Trophoblast cell (in vitro differentiated cells and primary cell): Measurements from ENCODE around the gene ZNF407.

Experiments
- DNase-seq, 2 donors: peaks; one replicate each; pipeline ENCODE4 v3.0.0-alpha.2; 2016
- H2AFZ ChIP-seq: 2 replicates; pipeline ENCODE4 v1.6.1; 2013; ENCODE audit warnings: low read length, moderate library complexity, mild to moderate bottlenecking; ENCODE audit not compliant: insufficient read depth, poor library complexity
- H2AK5ac ChIP-seq: 2 replicates; pipeline ENCODE4 v1.6.1; 2013; ENCODE audit warnings: mild to moderate bottlenecking, low read length
- H2BK120ac ChIP-seq: 2 replicates; pipeline ENCODE4 v1.6.1; 2013; ENCODE audit warnings: low read length, mild to moderate bottlenecking, moderate library complexity; ENCODE audit not compliant: insufficient read depth, poor library complexity
- H2BK12ac ChIP-seq: 2 replicates; pipeline ENCODE4 v1.6.1; 2013; ENCODE audit warnings: mild to moderate bottlenecking, low read length, moderate library complexity
- H2BK5ac ChIP-seq: 2 replicates; pipeline ENCODE4 v1.6.1; 2013; ENCODE audit warnings: low read length, low read depth, moderate library complexity, mild to moderate bottlenecking; ENCODE audit not compliant: poor library complexity
- H3K14ac ChIP-seq: 2 replicates; pipeline ENCODE4 v1.6.1; 2013; ENCODE audit warnings: mild to moderate bottlenecking, low read length
- H3K18ac ChIP-seq: 2 replicates; pipeline ENCODE4 v1.6.1; 2013; ENCODE audit warnings: mild to moderate bottlenecking, low read length
- H3K23ac ChIP-seq: 2 replicates; pipeline ENCODE4 v1.6.1; 2013; ENCODE audit warnings: low read length
- H3K27ac ChIP-seq: 2 replicates; pipeline ENCODE4 v1.5.1; 2013; ENCODE audit warnings: low read depth, mild to moderate bottlenecking, inconsistent platforms, low read length, moderate library complexity
- H3K27me3 ChIP-seq: 2 replicates; pipeline ENCODE4 v1.6.1; 2013; ENCODE audit warnings: inconsistent platforms, mild to moderate bottlenecking, low read length, moderate library complexity; ENCODE audit not compliant: insufficient read depth
- H3K36me3 ChIP-seq, 2 experiments: 1 replicate in 1 of 2; 2 replicates in 1 of 2; pipeline ENCODE4 v1.6.1; 2013; ENCODE audit warnings: low read length in 2 of 2, mild to moderate bottlenecking in 2 of 2, moderate library complexity in 1 of 2; ENCODE audit not compliant: insufficient read depth in 2 of 2, control insufficient read depth in 1 of 2
- H3K4ac ChIP-seq: 2 replicates; pipeline ENCODE4 v1.6.1; 2013; ENCODE audit warnings: low read depth, mild to moderate bottlenecking, low read length, moderate library complexity
- H3K4me1 ChIP-seq, 2 experiments: 1 replicate in 1 of 2; 2 replicates in 1 of 2; pipeline ENCODE4 v1.6.1; 2013; ENCODE audit warnings: low read length in 2 of 2, mild to moderate bottlenecking in 2 of 2, moderate library complexity in 1 of 2; ENCODE audit not compliant: insufficient read depth in 2 of 2, control insufficient read depth in 1 of 2
- H3K4me2 ChIP-seq: 2 replicates; pipeline ENCODE4 v1.6.1; 2013; ENCODE audit warnings: inconsistent platforms, mild to moderate bottlenecking, low read length, moderate library complexity
- H3K4me3 ChIP-seq: 2 replicates; pipeline ENCODE4 v1.5.1; 2013; ENCODE audit warnings: mild to moderate bottlenecking, low read depth, low read length, inconsistent platforms
- H3K79me1 ChIP-seq: one replicate; pipeline ENCODE4 v1.6.1; 2013; ENCODE audit warnings: low read length
- H3K79me2 ChIP-seq: 2 replicates; pipeline ENCODE4 v1.6.1; 2013; ENCODE audit warnings: low read length, mild to moderate bottlenecking; ENCODE audit not compliant: control insufficient read depth, insufficient read depth, poor library complexity
- H3K9ac ChIP-seq: 2 replicates; pipeline ENCODE4 v1.6.1; 2013; ENCODE audit warnings: mild to moderate bottlenecking, low read length
- H3K9me3 ChIP-seq: 2 replicates; pipeline ENCODE4 v1.6.1; 2013; ENCODE audit warnings: low read depth, mild to moderate bottlenecking, control low read depth, inconsistent platforms, low read length; ENCODE audit not compliant: insufficient read depth
- H4K12ac ChIP-seq: 2 replicates; pipeline ENCODE4 v1.6.1; 2013; ENCODE audit warnings: low read depth, mild to moderate bottlenecking, low read length, moderate library complexity
- H4K8ac ChIP-seq: 2 replicates; pipeline ENCODE4 v1.6.1; 2013; ENCODE audit warnings: low read depth, mild to moderate bottlenecking, low read length, moderate library complexity
- H4K91ac ChIP-seq: one replicate; pipeline ENCODE4 v1.6.1; 2013; ENCODE audit warnings: low read depth, mild to moderate bottlenecking, low read length, moderate library complexity
- WGBS: extraction: QIAGEN DNeasy Blood & Tissue Kit; methylation state at CpG from one replicate; pipeline ENCODE4 v1.1.7; 2013; ENCODE audit warnings: missing lambda C conversion rate; ENCODE audit not compliant: insufficient read length, insufficient coverage; ENCODE audit errors: extremely low coverage; 5-methylcytosine and 5-hydroxymethylcytosine counted together

Gene ZNF407

DNA sequence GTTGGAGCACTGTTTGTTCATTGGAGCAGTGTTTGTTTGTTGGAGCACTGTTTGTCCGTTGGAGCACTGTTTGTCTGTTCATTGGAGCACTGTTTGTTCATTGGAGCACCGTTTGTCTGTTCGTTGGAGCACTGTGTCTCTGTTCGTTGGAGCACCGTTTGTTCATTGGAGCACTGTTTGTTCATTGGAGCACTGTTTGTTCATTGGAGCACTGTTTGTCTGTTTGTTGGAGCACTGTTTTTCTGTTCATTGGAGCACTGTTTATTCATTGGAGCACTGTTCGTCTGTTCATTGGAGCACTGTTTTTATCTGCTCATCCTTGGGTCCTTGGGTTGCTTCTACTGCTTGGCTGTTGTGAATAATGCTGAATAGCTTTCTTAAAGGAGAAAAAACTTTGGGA lies 74.7 kb downstream of the ZNF407 start:
- H2BK120ac ChIP-seq, result no peak overlapping the region
- H3K36me3 ChIP-seq, result peaks cover 0 to 5% of the 10 kb centered on the region in 2 experiments
- H4K8ac ChIP-seq, result no peak overlapping the region
- H3K23ac ChIP-seq, result no peak overlapping the region
- WGBS, result no CpG with 5 or more reads among the region's 6 CpGs
- H2AK5ac ChIP-seq, result no peak overlapping the region
- H2AFZ ChIP-seq, result no peak overlapping the region
- peaks cover 6% of the 10 kb centered on the region for H3K79me1 ChIP-seq
- no peak overlapping the region for H2BK5ac ChIP-seq
- H4K91ac ChIP-seq, result no peak overlapping the region
- peaks cover 1% of the 10 kb centered on the region for H3K79me2 ChIP-seq
- DNase-seq, result no peak
- no peak overlapping the region for H3K4me2 ChIP-seq
- H3K9me3 ChIP-seq, result no peaks in the 10 kb centered on the region
- no peak overlapping the region for H3K4me3 ChIP-seq
- no peak overlapping the region for H3K18ac ChIP-seq
- H3K9ac ChIP-seq, result no peak overlapping the region
- peaks cover 3 to 4% of the 10 kb centered on the region in 2 experiments for H3K4me1 ChIP-seq
- no peaks in the 10 kb centered on the region for H3K27me3 ChIP-seq
- H2BK12ac ChIP-seq, result no peak overlapping the region
- H3K27ac ChIP-seq, result no peak overlapping the region
- no peak overlapping the region for H3K14ac ChIP-seq
- no peak overlapping the region for H4K12ac ChIP-seq
- H3K4ac ChIP-seq, result no peak overlapping the region

DNA sequence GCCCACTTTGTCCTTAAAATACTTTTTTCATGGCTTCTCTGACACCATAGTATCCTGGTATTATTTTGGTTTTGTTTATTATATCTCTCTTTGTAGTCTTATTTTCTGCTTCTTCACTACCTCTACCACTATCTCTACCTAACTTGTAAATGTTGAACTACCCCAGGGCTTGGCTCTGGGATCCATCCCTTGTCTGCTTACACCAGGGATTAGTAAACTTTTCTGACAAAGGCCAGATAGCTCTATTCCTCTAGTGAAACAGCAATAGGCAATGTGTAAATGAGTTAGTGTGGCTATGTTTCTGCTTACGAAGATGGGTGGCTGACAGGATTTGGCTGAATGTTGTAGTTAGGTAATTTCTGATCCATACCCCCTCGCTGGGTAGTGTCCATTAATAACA lies 76.8 kb downstream of the ZNF407 start:
- H3K9ac ChIP-seq, result no peak overlapping the region
- DNase-seq, result no peak
- no peak overlapping the region for H3K23ac ChIP-seq
- H4K8ac ChIP-seq, result no peak overlapping the region
- H3K36me3 ChIP-seq, result peaks cover 2 to 6% of the 10 kb centered on the region in 2 experiments
- H3K27ac ChIP-seq, result peak overlapping the region; percentile 81
- H2BK5ac ChIP-seq, result no peak overlapping the region
- no peaks in the 10 kb centered on the region for H3K9me3 ChIP-seq
- H3K14ac ChIP-seq, result no peak overlapping the region
- WGBS, result no CpG with 5 or more reads among the region's 2 CpGs
- H3K79me2 ChIP-seq, result peaks cover 1% of the 10 kb centered on the region
- H3K4me1 ChIP-seq, result peaks cover 3 to 4% of the 10 kb centered on the region in 2 experiments
- H3K4me2 ChIP-seq, result peak overlapping the region; percentile 15
- no peak overlapping the region for H4K91ac ChIP-seq
- H2BK120ac ChIP-seq, result no peak overlapping the region
- no peak overlapping the region for H3K4ac ChIP-seq
- no peak overlapping the region for H2AFZ ChIP-seq
- peaks cover 6% of the 10 kb centered on the region for H3K79me1 ChIP-seq
- H3K18ac ChIP-seq, result no peak overlapping the region
- H3K4me3 ChIP-seq, result no peak overlapping the region
- no peak overlapping the region for H2AK5ac ChIP-seq
- no peak overlapping the region for H4K12ac ChIP-seq
- no peak overlapping the region for H2BK12ac ChIP-seq
- H3K27me3 ChIP-seq, result no peaks in the 10 kb centered on the region

DNA sequence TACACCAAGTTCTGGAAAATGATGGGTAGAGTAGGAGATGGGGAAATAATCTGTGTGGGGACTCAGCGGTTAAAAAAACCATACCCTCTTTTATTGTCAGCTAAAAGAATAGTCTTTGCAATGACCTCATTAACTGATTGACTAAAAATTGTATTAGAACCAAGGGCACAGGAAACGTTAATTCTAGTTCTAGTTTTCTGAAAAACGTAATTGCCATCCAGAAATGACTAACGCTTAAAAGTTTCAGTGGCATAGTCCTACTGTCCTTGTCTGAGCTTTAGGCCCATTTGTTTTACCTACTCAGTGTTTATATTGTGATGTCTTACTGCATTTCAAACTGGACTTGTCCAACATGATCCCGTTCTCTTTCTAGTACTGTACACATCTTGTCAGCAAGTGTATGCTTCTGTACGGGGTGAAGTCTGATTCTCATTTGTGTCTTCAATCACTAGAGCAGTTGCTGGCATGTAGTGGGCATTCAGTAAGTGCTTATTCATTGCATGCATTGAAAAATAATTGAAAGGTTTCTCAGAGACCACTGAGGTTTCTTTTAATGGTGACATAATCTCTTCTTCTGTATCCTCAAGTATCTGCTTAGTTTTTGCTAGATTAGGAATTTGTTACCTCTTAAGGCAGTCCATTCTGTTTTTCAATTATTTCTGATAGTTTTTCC lies 81.5 kb downstream of the ZNF407 start:
- no peak overlapping the region for H4K12ac ChIP-seq
- no peak overlapping the region for H2BK12ac ChIP-seq
- H2AFZ ChIP-seq, result no peak overlapping the region
- H3K4ac ChIP-seq, result no peak overlapping the region
- H2BK120ac ChIP-seq, result no peak overlapping the region
- peaks cover 2 to 6% of the 10 kb centered on the region in 2 experiments for H3K36me3 ChIP-seq
- no peak overlapping the region for H3K4me3 ChIP-seq
- H3K79me2 ChIP-seq, result no peaks in the 10 kb centered on the region
- H3K14ac ChIP-seq, result no peak overlapping the region
- no peaks in the 10 kb centered on the region for H3K27me3 ChIP-seq
- no peak for DNase-seq
- no peak overlapping the region for H3K18ac ChIP-seq
- no peak overlapping the region for H4K8ac ChIP-seq
- WGBS, result no CpG with 5 or more reads among the region's 6 CpGs
- H3K4me2 ChIP-seq, result no peak overlapping the region
- H3K9me3 ChIP-seq, result no peaks in the 10 kb centered on the region
- no peak overlapping the region for H3K23ac ChIP-seq
- no peak overlapping the region for H2AK5ac ChIP-seq
- H3K79me1 ChIP-seq, result peaks cover 2% of the 10 kb centered on the region
- H4K91ac ChIP-seq, result no peak overlapping the region
- no peak overlapping the region for H3K9ac ChIP-seq
- no peak overlapping the region for H2BK5ac ChIP-seq
- no peak overlapping the region for H3K27ac ChIP-seq
- H3K4me1 ChIP-seq, result peaks cover under 1 to 2% of the 10 kb centered on the region in 2 experiments

DNA sequence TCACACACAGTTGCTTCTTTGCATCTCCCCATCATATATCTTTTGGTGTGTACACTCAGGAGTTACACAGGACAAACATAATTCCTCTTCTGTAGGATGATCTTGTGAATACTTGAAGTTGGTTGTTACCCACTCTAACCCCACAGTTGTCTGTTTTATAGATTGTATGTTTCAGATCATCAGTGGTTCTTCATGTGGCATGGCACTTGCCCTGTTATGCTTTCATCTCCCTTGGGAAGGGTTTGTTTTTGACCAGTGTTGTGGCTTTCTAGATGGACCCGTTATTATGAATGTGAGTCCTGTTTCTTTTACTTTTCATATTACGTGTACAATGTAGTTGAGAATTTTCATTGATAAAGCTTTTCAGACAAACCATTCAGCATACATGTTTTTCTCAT lies 82.0 kb downstream of the ZNF407 start:
- Histone ChIP-seq H3K4me3 (no peak overlapping the region), H3K9ac (no peak overlapping the region), H3K9me3 (no peaks in the 10 kb centered on the region), H2AK5ac (no peak overlapping the region), H3K27ac (no peak overlapping the region), H4K91ac (no peak overlapping the region), H3K4ac (no peak overlapping the region), H2BK12ac (no peak overlapping the region), H4K8ac (no peak overlapping the region), H2BK5ac (no peak overlapping the region), H3K4me1 (peaks cover 0 to 2% of the 10 kb centered on the region in 2 experiments), H4K12ac (no peak overlapping the region), H3K4me2 (no peak overlapping the region), H3K27me3 (no peaks in the 10 kb centered on the region), H3K79me1 (no peaks in the 10 kb centered on the region), H3K14ac (no peak overlapping the region), H3K23ac (no peak overlapping the region), H3K79me2 (no peaks in the 10 kb centered on the region), H2BK120ac (no peak overlapping the region), H3K36me3 (peaks cover 2 to 6% of the 10 kb centered on the region in 2 experiments), H3K18ac (no peak overlapping the region), H2AFZ (no peak overlapping the region)
- DNase-seq, result no peak
- WGBS, result no CpG with 5 or more reads among the region's 2 CpGs
